Measurements from ENCODE around the gene CMSS1.

- TF ChIP-seq CTCF (IDR thresholded peaks at IDR 0.05) = no peak
- no peak for TF ChIP-seq POLR2A (IDR thresholded peaks at IDR 0.05)
These were observed 93.2 kb downstream of the CMSS1 start for GRCh38 chr3:99910752-99911290.
